Measurements from ENCODE around the gene PIKFYVE. TPM values are rescaled to one million over a fixed set of nuclear protein-coding genes. Genes with fewer than 3 reads are reported as not detected.

PIKFYVE gene
- total RNA-seq, 4 donors from 2014 or later, result 10.5 to 25.7 (median 12.5) TPM

DNA sequence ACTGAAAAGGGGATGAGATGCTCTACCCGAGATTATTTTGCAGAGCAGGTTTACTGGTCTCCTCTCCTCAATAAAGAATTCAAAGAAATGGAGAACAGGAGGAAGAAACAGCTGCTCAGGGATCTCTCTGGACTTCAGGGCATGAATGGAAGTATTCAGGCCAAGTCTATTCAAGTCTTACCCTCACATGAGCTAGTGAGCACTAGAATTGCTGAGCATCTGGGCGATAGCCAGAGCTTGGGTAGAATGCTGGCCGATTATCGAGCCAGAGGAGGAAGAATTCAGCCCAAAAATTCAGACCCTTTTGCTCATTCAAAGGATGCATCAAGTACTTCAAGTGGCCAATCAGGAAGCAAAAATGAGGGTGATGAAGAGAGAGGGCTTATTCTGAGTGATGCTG, 60.0 kb downstream of the PIKFYVE start:
- 84 to 96% methylated on average over 4 of the region's 4 CpGs for WGBS, 2 donors

DNA sequence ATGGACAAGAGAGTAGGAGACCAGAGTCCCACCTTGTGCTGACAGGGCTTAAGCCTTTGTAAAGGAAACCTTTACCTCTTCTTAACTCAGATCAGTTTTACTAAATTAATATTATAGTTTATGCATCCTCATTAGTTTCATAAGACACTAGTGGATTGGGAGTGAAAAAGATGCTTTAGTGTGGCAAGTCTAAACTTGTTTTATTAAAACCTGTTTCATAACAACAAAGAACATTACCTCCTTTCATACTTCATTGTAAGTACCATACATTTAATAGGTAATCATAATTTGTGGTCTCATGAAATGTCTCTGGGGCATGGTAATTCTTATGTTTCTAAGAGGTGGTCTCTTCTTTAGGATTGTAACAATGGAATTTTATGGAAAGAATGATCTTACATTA, 63.4 kb downstream of the PIKFYVE start:
- no peak overlapping the region for H3K4me3 ChIP-seq
- H3K9me3 ChIP-seq, result no peaks in the 10 kb centered on the region
- no peak overlapping the region for H3K27ac ChIP-seq
- intact Hi-C loops (cut with DNase I), result no loop called here
- H3K36me3 ChIP-seq, result peaks cover 4 to 100% (median 32%) of the 10 kb centered on the region in 3 donors
- TF ChIP-seq POLR2A (IDR thresholded peaks at IDR 0.05), result no peak
- TF ChIP-seq, protein P1, sequence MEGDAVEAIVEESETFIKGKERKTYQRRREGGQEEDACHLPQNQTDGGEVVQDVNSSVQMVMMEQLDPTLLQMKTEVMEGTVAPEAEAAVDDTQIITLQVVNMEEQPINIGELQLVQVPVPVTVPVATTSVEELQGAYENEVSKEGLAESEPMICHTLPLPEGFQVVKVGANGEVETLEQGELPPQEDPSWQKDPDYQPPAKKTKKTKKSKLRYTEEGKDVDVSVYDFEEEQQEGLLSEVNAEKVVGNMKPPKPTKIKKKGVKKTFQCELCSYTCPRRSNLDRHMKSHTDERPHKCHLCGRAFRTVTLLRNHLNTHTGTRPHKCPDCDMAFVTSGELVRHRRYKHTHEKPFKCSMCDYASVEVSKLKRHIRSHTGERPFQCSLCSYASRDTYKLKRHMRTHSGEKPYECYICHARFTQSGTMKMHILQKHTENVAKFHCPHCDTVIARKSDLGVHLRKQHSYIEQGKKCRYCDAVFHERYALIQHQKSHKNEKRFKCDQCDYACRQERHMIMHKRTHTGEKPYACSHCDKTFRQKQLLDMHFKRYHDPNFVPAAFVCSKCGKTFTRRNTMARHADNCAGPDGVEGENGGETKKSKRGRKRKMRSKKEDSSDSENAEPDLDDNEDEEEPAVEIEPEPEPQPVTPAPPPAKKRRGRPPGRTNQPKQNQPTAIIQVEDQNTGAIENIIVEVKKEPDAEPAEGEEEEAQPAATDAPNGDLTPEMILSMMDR (IDR thresholded peaks at IDR 0.05), result no peak
- DNase-seq, result no peak
- H3K27me3 ChIP-seq, result no peaks in the 10 kb centered on the region
- no peaks in the 10 kb centered on the region for H3K4me1 ChIP-seq

More for the DNA sequence above, 60.0 kb downstream of the PIKFYVE start:
- Histone ChIP-seq H3K4me1 (peaks cover 0 to 2% (median 0%) of the 10 kb centered on the region in 3 donors), H3K9me3 (no peaks in the 10 kb centered on the region), H3K36me3 (peaks cover 4 to 90% (median 28%) of the 10 kb centered on the region in 3 donors), H3K27ac (no peak overlapping the region), H3K4me3 (no peak overlapping the region), H3K27me3 (no peaks in the 10 kb centered on the region)
- DNase-seq, result no peak
- no peak for TF ChIP-seq POLR2A (IDR thresholded peaks at IDR 0.05)
- TF ChIP-seq, protein P1 (IDR thresholded peaks at IDR 0.05), result no peak
- intact Hi-C loops (cut with DNase I), result no loop called here

DNA sequence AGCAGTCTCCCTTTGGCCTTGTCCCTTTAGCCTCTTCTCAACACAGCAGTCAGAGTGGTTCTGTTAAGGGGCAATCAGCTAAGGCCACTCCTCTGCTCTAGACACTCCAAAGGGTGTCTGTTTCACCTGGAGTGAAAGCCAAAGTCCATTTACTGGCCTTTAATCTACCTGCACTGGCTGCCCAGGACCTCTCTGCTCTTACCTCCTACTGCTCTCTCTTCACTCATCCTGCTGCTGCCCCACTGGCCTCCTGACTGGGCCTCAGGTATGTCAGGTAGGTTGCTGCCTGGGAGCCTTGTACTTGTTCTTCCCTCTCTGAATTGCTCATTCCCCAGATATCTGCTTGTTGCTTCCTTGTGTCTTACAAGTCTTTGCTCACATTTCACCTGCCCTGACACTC, 68.2 kb downstream of the PIKFYVE start:
- H3K27ac ChIP-seq, result no peak overlapping the region
- H3K27me3 ChIP-seq, result no peaks in the 10 kb centered on the region
- no peak for DNase-seq
- H3K9me3 ChIP-seq, result no peaks in the 10 kb centered on the region
- peaks cover 0 to 100% (median 12%) of the 10 kb centered on the region in 3 donors for H3K36me3 ChIP-seq
- no peak for TF ChIP-seq POLR2A (IDR thresholded peaks at IDR 0.05)
- TF ChIP-seq, protein P1 (IDR thresholded peaks at IDR 0.05), result no peak
- H3K4me1 ChIP-seq, result no peaks in the 10 kb centered on the region
- no peak overlapping the region for H3K4me3 ChIP-seq
- intact Hi-C loops (cut with DNase I), result no loop called here

DNA sequence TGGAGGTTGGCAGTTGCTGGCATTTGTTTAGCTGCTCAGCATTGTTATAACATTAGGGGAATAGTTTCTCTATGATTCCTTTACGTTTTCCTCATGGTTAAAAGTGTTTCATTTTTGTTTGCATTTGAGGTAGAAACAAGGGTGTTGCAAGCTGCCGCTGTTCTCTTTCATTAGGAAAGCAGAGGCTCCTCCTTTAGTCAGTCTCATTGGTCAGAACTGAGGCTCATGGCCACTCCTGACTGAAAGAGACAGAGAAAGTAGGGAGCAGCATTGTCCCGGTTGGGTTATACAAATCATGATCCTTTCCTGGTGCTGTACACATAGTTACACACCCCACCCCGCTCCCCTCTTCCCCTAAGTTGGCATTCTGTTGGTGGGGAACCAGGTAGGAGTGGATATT, 80.7 kb downstream of the PIKFYVE start:
- H3K36me3 ChIP-seq, result peaks cover 5 to 98% (median 10%) of the 10 kb centered on the region in 3 donors
- H3K27ac ChIP-seq, result no peak overlapping the region
- DNase-seq, result no peak
- H3K9me3 ChIP-seq, result no peaks in the 10 kb centered on the region
- 85 to 88% methylated on average over 4 of the region's 4 CpGs for WGBS, 2 donors
- intact Hi-C loops (cut with DNase I), result no loop called here
- TF ChIP-seq, protein P1 (IDR thresholded peaks at IDR 0.05), result no peak
- H3K4me1 ChIP-seq, result no peaks in the 10 kb centered on the region
- H3K27me3 ChIP-seq, result no peaks in the 10 kb centered on the region
- H3K4me3 ChIP-seq, result no peak overlapping the region

DNA sequence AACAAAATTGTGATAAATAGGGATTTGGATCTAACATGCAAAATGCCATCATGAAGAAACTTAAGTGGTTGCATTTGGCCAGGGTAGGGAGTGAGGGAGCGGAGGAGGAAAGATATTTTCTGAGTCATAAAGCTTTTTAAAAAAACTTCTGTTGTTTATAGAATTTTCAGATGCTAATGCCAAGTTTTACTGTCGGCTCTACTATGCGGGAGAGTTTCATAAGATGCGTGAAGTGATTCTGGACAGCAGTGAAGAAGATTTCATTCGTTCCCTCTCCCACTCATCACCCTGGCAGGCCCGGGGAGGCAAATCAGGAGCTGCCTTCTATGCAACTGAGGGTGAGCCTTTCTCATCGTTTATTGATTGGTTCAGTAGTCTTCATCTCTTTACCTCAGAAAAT, 84.6 kb downstream of the PIKFYVE start:
- Histone ChIP-seq H3K36me3 (peaks cover 10 to 98% (median 15%) of the 10 kb centered on the region in 3 donors), H3K9me3 (no peaks in the 10 kb centered on the region), H3K4me1 (no peaks in the 10 kb centered on the region), H3K4me3 (no peak overlapping the region), H3K27ac (no peak overlapping the region), H3K27me3 (no peaks in the 10 kb centered on the region)
- TF ChIP-seq POLR2A (IDR thresholded peaks at IDR 0.05), result no peak
- TF ChIP-seq, protein P1 (IDR thresholded peaks at IDR 0.05), result no peak
- WGBS, 2 donors, result 75 to 77% methylated on average over 7 of the region's 7 CpGs
- intact Hi-C loops (cut with DNase I), result no loop called here
- DNase-seq, result no peak
